Mesothelial cell of epicardium (in vitro differentiated cells): ENCODE data around the gene HBM. TPM values are rescaled to one million over a fixed set of nuclear protein-coding genes. Genes with fewer than 3 reads are reported as not detected.

Source experiments
- DNase-seq, 2 experiments: peaks; one replicate each; pipeline ENCODE4 v3.0.0; 2021; ENCODE audit warnings: low spot score in 2 of 2; ENCODE audit not compliant: unreplicated experiment in 2 of 2
- H3K27ac Mint-ChIP-seq: 2 replicates; pipeline ENCODE4 v1.8.0; 2021; ENCODE audit warnings: mixed read lengths
- H3K27me3 Mint-ChIP-seq: 2 replicates; pipeline ENCODE4 v1.8.0; 2021; ENCODE audit warnings: low read depth, mixed read lengths
- H3K36me3 Mint-ChIP-seq: 2 replicates; pipeline ENCODE4 v1.8.0; 2021; ENCODE audit warnings: mixed read lengths
- H3K4me1 Mint-ChIP-seq: 2 replicates; pipeline ENCODE4 v1.8.0; 2021; ENCODE audit warnings: mixed read lengths
- H3K4me3 Mint-ChIP-seq: 2 replicates; pipeline ENCODE4 v1.8.0; 2021; ENCODE audit warnings: mild to moderate bottlenecking, moderate library complexity, mixed read lengths
- H3K9me3 Mint-ChIP-seq: 2 replicates; pipeline ENCODE4 v1.8.0; 2021; ENCODE audit warnings: mixed read lengths
- total RNA-seq: library from RNA; stranded (reverse); gene quantifications from 3 replicates; pipeline ENCODE4 v1.2.1, GENCODE V29; 2021
- TF ChIP-seq, protein P1 (sequence below): fragments of 200-600 bp; sonication (generic); IDR thresholded peaks from one replicate; pipeline ENCODE4 v1.5.0; 2021; ENCODE audit warnings: antibody characterized with exemption; ENCODE audit not compliant: unreplicated experiment

HBM gene
- total RNA-seq, 1 donor from 2014 or later: not detected

DNA sequence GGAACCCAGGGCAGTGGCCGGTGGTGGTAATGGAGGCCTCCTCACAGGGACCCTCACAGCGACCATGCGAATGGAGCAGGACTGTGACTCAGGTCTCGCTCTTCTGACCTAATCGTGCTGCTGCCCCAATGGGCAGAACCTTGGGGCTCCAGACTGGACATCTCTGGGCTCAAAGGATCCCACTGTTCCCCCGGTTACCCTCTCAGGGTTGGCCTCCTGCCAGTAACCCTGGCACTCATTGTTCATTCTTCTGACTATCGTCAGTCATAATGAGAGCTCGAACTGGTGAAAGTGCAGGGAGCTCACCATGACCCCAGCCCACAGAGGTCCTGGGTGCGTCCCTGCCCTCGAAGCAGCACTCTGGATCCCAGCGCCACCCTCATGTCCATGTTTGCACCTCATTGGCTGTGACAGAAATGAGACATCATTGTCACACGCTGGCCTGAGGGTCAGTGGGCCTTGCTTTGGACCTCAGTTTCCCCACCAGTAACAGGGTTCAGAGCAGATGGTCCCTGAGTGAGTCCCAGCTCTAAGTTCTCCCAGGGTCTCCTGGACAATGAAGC is 23.3 kb upstream of the HBM start:
- H3K27me3 Mint-ChIP-seq: peaks cover 4% of the 10 kb centered on the region
- no peak overlapping the region for H3K4me3 Mint-ChIP-seq
- peaks cover 7% of the 10 kb centered on the region for H3K4me1 Mint-ChIP-seq

DNA sequence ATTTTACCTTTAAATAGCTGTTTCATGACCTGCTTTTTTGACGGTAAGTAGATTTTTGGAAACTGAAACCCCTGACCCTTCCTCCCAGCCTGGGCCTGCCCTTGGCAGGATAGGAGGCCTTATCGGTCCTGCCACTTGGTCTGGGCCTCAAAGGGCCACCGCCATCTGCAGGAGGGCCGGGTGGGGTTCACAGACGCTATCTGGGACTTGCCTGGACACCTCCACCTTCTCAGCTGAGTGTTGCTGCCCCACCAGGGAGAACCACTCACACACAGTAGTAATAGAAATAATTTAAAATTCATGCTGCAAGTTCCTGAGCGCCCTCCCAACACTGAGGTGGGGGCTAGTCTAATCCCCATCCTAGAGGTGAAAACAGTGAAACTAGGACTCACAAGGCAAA is 22.7 kb upstream of the HBM start:
- H3K27me3 Mint-ChIP-seq: peaks cover 4% of the 10 kb centered on the region
- peaks cover 5% of the 10 kb centered on the region for H3K4me1 Mint-ChIP-seq
- TF ChIP-seq, protein P1, sequence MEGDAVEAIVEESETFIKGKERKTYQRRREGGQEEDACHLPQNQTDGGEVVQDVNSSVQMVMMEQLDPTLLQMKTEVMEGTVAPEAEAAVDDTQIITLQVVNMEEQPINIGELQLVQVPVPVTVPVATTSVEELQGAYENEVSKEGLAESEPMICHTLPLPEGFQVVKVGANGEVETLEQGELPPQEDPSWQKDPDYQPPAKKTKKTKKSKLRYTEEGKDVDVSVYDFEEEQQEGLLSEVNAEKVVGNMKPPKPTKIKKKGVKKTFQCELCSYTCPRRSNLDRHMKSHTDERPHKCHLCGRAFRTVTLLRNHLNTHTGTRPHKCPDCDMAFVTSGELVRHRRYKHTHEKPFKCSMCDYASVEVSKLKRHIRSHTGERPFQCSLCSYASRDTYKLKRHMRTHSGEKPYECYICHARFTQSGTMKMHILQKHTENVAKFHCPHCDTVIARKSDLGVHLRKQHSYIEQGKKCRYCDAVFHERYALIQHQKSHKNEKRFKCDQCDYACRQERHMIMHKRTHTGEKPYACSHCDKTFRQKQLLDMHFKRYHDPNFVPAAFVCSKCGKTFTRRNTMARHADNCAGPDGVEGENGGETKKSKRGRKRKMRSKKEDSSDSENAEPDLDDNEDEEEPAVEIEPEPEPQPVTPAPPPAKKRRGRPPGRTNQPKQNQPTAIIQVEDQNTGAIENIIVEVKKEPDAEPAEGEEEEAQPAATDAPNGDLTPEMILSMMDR: no peak
- no peaks in the 10 kb centered on the region for H3K36me3 Mint-ChIP-seq
- no peaks in the 10 kb centered on the region for H3K9me3 Mint-ChIP-seq
- no peak overlapping the region for H3K4me3 Mint-ChIP-seq
- H3K27ac Mint-ChIP-seq: no peak overlapping the region
- no peak for DNase-seq

More for the DNA sequence above, 23.3 kb upstream of the HBM start:
- H3K27ac Mint-ChIP-seq: no peak overlapping the region
- DNase-seq: no peak
- H3K36me3 Mint-ChIP-seq: no peaks in the 10 kb centered on the region
- TF ChIP-seq, protein P1: no peak
- no peaks in the 10 kb centered on the region for H3K9me3 Mint-ChIP-seq

DNA sequence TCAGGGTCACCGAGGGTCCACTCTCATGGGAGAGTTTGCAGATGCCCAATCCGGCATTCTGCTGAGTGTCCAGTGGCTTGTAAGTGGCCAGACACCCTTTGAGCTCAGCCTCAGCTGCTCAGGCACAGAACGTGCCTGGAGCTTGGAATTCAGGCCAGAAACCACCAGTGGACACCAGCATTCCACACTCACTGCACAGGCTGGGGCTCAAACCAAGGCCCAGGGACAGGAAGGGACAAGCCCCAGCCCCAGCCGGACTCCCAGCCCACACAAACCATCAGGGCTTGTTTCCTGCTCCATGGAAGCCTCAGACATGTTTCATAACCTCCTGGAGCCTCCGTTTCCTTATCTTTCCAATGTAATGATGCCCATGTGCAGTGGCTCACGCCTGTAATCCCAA is 22.3 kb upstream of the HBM start:
- H3K4me3 Mint-ChIP-seq: no peak overlapping the region
- no peak overlapping the region for H3K27ac Mint-ChIP-seq
- DNase-seq: no peak
- peaks cover 5% of the 10 kb centered on the region for H3K4me1 Mint-ChIP-seq
- peaks cover 4% of the 10 kb centered on the region for H3K27me3 Mint-ChIP-seq
- TF ChIP-seq, protein P1: no peak
- H3K9me3 Mint-ChIP-seq: no peaks in the 10 kb centered on the region
- H3K36me3 Mint-ChIP-seq: no peaks in the 10 kb centered on the region

DNA sequence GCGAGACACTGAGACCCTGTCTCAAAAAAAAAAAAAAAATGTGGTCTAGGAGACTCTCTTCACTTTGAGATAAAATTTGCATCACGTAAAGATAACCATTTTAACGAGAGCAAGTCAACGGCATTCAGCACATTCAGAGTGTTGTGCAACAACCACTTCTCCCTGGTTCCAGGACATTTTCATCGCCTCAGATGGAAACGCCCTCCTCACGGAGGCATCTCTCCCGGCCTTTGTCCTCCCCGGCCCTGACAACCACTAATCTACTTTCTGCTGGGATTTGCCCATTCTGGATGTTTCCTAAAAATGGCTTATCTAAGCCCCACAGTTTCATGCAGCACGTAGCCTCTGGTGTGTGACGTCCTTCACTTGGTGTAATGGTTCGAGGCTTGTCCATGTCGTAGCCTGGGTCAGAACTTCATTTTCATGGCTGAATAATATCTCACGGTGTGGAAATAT is 21.0 kb upstream of the HBM start:
- H3K36me3 Mint-ChIP-seq: no peaks in the 10 kb centered on the region
- H3K27ac Mint-ChIP-seq: no peak overlapping the region
- peaks cover 13% of the 10 kb centered on the region for H3K4me1 Mint-ChIP-seq
- no peak for DNase-seq
- H3K27me3 Mint-ChIP-seq: peaks cover 14% of the 10 kb centered on the region
- H3K9me3 Mint-ChIP-seq: no peaks in the 10 kb centered on the region
- no peak overlapping the region for H3K4me3 Mint-ChIP-seq
- TF ChIP-seq, protein P1: no peak

DNA sequence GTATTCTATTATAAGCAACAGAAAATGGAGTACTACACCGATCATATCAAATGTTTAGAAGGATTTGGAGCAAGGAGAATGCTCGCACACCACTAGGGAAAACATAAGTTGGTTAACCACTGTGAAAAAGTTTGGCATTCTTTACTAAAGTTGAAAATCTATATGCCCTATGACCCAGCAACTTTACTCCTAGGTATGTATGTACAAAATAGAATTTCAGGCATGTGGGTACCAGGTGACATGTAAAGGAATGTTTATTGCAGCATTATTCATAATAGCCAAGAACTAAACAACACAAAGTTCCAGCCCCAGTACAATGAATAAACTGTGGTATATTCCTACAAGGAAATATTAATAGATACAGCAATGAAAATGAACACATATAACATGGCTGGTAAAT is 19.1 kb upstream of the HBM start:
- no peak overlapping the region for H3K4me3 Mint-ChIP-seq
- H3K9me3 Mint-ChIP-seq: no peaks in the 10 kb centered on the region
- H3K4me1 Mint-ChIP-seq: peaks cover 13% of the 10 kb centered on the region
- peaks cover 22% of the 10 kb centered on the region for H3K27me3 Mint-ChIP-seq
- no peak for DNase-seq
- TF ChIP-seq, protein P1: no peak
- H3K27ac Mint-ChIP-seq: peak overlapping the region; percentile 8
- H3K36me3 Mint-ChIP-seq: no peaks in the 10 kb centered on the region
